Stomach (tissue), 4 donors: ENCODE results near the gene GNB1L.

Source experiments
- CTCF ChIP-seq, 7 experiments: fragments of 450-650 bp in 4 of 7; fragments of 200-600 bp in 3 of 7; sonication (generic) in 3 of 7; IDR thresholded peaks; one replicate each; pipeline ENCODE4 v1.5.1; 2016 to 2019; ENCODE audit warnings: antibody characterized with exemption in 7 of 7, control low read depth in 2 of 7, mild to moderate bottlenecking in 1 of 7
- POLR2A ChIP-seq, 4 donors: fragments of 450-650 bp; IDR thresholded peaks; one replicate each; pipeline ENCODE4 v1.6.1; 2016; ENCODE audit warnings: antibody characterized with exemption in 4 of 4, control low read depth in 2 of 4, mild to moderate bottlenecking in 1 of 4, moderate library complexity in 1 of 4

- TF ChIP-seq POLR2A (IDR thresholded peaks at IDR 0.05) = no peak
- no peak for TF ChIP-seq CTCF (IDR thresholded peaks at IDR 0.05)
Observed at GRCh38 chr22:19762568-19763457, 91.9 kb downstream of the GNB1L start.
